SHP77 (cell line): ENCODE data around the gene MXD1.
"Not testable (repeated sequence)": the region's sequence is repeated elsewhere in the genome, so short reads cannot be mapped to it uniquely, and the experiment has no call there.

Experiments
- DNase-seq, 2 experiments: peaks; one replicate each; lab custom pipeline; 2025; lab: John Stamatoyannopoulos, UW

MXD1 gene

GRCh38 chr2:69933254-69933828 is 18.4 kb downstream of the MXD1 start:
- no peak for DNase-seq

DNA sequence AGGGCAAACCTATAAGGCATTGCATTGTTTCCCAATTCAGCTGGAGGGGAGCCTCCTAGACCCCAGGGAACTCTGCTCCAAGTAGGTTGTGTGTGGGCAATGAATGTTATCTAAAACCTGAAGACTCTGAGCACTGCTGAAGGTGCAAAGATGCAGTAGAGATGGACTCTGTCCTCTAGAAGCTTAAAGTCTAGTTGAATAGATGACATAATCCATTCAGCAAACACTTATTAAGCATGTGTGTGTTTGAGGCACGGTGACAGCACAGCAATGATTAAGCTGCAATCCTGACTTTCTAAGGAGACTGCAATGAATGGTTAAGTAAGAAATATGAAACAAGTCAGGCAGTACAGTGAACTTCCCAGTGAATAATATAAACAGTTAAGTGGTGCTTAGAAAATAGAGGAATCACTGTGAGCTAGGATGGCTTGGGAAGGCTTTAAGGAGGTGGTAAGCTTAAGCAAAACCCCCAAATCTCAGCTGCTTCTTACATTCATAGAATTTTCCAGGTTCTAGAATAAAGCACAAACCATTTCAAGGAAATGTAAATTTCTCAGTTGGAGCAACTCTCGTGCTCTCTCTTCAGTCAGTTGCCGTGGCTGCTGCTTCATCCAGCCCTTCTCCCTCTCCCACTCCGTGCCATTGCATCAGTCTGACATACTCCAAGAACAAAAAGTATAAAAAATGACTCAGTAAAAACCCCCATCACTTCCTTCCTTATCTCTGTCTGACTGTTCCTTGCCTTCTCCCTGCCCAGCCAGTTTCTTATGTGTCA is 19.1 kb downstream of the MXD1 start:
- no peak for DNase-seq

DNA sequence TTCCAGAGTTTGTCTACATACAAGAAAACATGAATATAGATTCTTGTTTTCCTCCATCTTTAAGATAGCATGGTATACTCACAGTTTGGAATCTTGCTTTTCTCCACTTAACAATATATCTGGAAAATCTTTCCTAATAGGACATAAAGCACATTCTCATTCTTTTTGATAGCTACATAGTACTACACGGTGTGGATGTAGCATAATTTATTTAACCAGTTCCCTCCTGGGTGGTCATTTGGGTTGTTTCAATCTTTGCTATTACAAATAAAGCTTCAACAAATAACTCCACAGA is 19.7 kb downstream of the MXD1 start:
- DNase-seq, result no peak

DNA sequence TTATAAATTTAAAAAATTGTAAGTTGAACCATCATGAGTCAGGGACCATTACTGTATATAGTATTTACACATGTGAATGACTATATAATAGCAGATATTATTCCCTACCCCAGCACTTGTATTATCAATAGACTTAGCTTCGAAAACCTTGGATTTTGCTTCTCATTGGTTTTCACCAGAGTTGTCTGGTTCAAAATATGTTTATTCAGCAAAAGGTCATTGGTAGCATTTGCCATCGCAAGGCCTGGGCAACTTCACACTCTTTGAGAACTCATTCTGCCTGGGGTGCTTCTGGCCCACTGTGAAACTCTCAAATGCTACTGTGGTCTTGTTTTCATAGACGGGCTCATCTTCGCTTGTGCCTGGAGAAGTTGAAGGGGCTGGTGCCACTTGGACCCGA is 20.1 kb downstream of the MXD1 start:
- no peak for DNase-seq

- no peak for DNase-seq
Measured at GRCh38 chr2:69936906-69937305, 22.0 kb downstream of the MXD1 start.

- no peak for DNase-seq
Measured at GRCh38 chr2:69937968-69938367, 23.1 kb downstream of the MXD1 start.

GRCh38 chr2:69939722-69940121 is 24.8 kb downstream of the MXD1 start:
- no peak for DNase-seq

DNA sequence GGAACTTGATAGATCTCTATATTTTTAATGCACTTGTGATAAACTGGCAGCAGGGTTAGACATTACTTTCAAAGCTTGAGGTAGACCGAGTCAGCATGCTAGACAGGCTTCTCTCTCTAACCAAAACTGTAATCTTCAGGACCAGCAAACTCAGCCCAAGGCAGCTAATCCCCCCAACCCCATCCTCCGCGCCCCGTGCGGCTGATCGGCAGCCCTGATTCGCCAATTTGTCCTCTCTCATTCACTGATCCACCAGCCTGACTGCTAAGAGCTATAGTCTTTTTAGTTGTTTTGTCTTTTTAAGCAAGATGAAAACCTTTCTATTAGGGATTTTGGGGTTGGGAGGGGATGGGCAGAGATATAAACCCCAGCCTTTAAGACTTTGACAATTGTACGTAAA is 25.8 kb downstream of the MXD1 start:
- no peak for DNase-seq

- no peak for DNase-seq
Measured at GRCh38 chr2:69943000-69943842, 28.3 kb downstream of the MXD1 start.

DNA sequence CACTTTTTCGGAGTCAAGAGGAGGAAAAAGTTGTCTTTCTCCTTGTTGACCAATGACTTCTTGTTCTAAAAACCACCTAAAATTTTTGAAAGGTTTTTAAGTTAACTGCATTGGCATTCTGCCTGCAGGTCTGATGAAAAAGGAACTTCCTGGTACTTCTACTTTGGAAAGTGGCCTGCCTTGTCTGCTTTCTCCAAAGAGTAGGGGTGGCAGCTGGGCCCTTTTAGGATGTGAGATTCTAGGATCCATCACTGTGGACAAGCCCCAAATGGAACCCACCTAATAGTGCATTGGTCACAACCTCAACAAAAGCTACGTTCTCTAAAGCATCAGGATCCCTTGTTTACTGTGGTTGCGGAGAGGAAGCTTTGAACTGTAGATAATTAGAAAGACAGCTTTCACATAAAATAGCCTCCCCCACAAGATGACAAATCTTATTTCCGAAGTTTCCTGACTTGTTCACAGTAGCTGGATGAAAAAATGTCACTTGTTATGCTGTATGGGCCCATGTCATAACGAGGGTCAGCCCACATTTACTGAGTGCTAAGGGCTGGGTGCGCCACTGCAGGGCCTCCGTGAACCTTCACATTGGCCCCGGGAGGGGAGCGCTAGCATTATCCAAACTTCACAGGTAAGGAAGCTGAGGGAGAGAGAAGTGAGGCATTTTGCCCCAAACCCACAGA is 29.1 kb downstream of the MXD1 start:
- no peak for DNase-seq

DNA sequence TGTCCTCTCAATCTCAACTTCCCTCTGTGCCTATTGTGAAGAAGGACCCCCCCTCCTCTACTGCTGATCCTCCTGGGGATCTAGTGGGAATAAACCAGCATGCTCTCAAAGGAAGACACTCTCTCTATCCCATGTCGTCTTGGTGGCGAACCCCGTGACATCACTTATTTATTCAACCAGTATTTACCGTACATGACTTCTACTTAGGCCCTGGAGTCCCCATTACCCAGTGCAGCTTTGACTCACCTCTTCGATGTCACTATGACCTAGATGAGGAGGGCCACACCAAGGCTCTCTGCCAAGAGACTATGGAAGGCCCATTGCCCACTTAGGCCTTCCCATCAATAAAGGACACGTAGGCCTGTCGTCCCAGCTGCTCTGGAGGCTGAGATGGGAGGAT is 29.8 kb downstream of the MXD1 start:
- no peak for DNase-seq

DNA sequence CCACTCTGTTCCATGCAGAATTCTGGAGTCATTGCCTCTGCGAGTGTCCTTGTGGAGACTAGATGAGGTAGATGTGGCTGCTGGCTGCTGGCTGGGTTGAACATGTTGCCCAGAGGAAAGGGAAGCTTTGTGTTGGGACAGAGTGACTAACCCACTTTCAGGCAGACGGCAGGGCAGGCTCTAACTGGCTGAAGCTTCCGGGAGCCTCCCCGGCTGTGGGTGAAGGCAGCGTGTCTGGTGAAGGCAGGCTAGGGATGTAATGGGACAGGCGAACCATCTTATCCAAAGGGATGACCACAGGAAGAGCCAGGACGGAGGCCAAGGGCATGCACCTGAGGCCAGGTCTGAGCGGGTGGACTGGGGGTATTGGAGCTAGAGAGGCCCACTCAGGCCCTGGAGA is 30.5 kb downstream of the MXD1 start:
- no peak for DNase-seq

DNA sequence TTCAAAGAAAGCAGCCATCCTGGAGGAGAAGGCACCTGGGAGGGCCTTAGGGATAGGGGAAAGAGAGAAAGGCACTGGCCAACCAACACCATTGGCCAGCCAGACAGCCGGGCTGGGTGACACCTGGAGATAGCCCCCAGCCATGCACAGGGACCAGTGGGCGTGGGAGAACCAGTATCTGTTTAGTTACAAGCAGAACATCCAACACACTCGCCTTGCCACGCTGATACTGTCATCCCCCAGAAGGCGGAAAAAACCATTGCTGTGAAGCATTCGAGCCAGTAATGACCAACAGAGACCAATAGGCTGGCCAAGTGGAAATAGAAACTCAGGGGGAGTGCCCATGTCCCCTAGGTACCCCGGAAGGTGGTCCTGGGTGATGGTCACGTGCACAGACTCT is 31.0 kb downstream of the MXD1 start:
- DNase-seq, result no peak

DNA sequence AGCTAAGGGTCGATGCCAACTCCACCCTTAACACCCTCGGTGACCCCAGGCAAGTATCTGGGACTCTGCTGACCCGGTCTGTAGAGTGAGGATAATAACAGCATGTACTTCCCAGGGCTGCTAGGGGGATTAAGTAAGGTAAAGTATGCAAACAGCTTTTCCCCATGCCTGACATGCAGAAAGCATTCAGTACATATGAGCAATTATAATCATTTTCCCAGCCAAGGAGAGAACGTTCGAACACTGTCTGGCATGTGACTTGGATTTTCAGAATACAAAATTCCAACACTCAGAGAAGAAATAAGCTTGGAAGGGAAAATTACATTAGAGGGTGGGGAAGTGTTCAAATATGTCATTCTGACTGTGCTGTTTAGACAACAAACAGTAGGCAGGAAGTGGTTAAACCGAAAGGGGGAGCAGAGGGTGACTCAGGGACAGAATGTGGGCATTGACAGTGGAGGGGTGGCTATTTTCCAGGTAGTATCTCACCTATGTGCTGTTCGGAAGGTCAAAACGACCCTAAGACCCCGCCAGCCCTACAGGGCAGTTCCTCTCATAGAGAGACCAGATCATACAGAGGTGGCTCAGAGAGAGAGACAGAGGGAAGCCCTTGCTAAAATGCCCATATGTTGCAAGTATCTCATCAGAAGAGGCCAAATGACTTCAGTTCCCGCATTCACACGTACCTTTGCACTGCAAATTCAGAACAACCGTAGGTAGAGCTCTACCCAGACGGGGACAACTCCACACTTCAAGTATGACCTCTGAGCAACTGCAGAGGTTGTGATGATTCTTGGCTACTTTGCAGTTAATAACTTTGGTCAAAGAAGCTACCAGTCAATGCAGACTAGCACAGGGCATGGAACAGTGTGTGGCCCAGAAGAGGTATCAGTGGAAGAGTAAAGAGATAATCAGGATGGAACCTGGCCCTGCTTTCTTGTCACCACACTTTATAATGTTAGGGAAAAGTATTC is 31.7 kb downstream of the MXD1 start:
- DNase-seq, result no peak

DNA sequence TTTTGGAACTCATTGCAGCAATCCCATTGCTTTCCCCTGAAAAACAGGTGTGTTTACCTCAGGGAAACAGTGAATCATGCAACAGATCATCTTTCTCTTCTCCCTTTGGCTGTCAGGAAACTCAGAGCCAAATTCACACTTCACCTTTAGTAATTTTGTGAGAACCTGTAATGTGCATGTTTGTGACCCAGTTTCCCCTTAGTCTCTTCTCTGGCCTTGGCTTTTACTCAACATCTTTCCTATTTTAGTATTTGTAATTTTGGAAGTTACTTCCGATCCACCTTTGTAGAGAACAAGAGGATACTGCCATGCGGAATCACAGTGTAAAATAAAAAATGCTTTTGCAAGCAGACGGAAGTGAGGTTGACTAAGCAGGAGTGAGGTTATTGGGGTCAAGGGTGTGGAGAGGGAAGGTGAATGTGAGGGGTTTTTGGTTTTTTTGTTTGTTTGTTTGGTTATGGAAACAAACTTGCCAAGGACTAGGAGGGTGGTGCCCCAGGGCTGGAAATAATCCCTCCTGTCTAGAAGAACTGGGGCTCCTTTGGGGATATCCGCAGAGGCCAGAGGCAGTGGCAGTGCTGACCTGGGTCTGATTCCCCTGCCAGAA is 32.5 kb downstream of the MXD1 start:
- DNase-seq, result no peak

DNA sequence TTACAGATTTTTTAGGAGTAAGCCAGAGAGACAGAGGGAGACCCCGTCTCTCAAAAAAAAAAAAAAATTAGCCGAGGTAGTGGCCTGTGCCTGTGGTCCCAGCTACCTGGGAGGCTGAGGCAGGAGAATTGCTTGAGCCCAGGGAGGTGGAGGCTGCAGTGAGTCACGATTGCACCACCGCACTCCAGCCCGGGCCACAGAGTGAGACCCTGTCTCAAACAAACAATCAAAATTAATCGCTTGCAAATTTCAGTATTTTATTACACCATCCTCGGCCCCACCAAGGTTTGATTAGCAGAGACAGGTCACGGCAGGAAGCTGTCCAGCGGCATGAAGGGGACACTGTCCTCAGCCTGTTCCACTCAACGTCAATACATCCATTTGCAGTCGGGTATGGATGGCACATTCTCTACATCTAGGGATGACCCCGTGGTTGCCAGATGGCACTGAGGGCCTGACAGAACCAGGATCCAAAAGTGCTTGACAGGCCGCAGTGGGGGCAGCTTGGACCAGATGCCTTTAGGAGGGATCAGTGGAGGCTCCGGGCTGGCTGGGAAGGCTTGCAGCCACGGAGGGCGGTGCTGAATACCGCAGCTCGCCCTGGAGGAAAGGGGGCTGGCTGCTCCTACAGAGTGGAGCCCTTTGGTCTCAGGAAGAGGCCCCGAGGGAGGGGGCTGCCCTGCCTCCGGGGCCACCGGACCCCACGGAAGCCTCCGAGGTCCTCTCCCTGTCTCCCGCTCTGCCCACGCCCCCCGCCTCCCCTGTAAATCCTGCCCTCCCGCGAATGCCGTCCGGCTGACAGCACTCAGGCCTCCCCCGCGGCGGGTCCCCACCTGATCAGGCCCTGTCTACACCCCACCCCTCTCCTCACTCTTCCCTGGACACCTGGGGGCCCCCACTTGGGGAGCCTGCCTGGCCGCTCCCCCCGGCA is 33.4 kb downstream of the MXD1 start:
- DNase-seq, result no peak

- DNase-seq, result no peak
Measured at GRCh38 chr2:69948963-69949645, 34.2 kb downstream of the MXD1 start.

DNA sequence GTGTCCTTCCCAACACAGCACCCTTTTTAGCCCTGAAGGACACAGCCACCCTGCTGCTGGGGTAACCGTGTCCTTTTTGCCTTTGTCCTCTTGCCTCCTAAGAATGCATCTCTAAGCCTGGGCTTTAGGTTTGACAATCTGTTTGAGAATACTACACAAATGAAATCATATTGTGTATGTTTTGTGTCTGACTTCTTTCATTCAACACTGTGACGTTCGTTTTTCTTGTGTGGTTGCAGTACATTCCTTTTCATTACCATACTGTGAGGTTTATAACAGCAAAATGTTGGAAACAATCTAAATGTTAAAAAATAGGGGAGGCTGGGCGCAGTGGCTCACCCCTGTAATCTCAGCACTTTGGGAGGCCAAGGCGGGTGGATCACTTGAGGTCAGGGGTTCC is 35.3 kb downstream of the MXD1 start:
- no peak for DNase-seq

GRCh38 chr2:69950671-69951070 is 35.8 kb downstream of the MXD1 start:
- DNase-seq, result not testable (repeated sequence)
